GM12878 (cell line): ENCODE results near the gene ZSWIM5. TPM values are rescaled to one million over a fixed set of nuclear protein-coding genes. Genes with fewer than 3 reads are reported as not detected.
A peak's percentile ranks its signal among the peaks of the same experiment; 100 is the strongest.
"Not testable (repeated sequence)": the region's sequence is repeated elsewhere in the genome, so short reads cannot be mapped to it uniquely, and the experiment has no call there.

Experiments
- ATAC-seq: fragments of 200-7000 bp; cut with Tn5 transposase; 3 replicates; pipeline ENCODE4 v1.9.1; 2020; ENCODE audit warnings: mild to moderate bottlenecking, moderate library complexity
- BruUV-seq: library from RNA; stranded (reverse); fragments of 400-500 nt; replicated peaks from 2 replicates; lab custom pipeline; 2021; lab: Mats Ljungman, UMichigan
- CTCF ChIA-PET: fragments of 300-600 bp; sonication (Branson Sonifier 250); formaldehyde crosslinking; extraction: SDS; loops from one replicate; lab custom pipeline; 2021; ENCODE audit warnings: inconsistent platforms; lab: Yijun Ruan, JAX
- POLR2A ChIA-PET: fragments of 350-600 bp; formaldehyde crosslinking; extraction: SDS; loops from one replicate; lab custom pipeline; 2021; ENCODE audit warnings: inconsistent platforms; lab: Charles Lee
- RAD21 ChIA-PET: fragments of 300-600 bp; sonication (Branson Sonifier 250); formaldehyde crosslinking; loops from one replicate; lab custom pipeline; 2023; ENCODE audit warnings: antibody characterized with exemption; ENCODE audit not compliant: unreplicated experiment; lab: Charles Lee
- SMC1A ChIA-PET: fragments of 300-600 bp; sonication (Branson Sonifier 250); formaldehyde crosslinking; loops from one replicate; lab custom pipeline; 2023; ENCODE audit not compliant: unreplicated experiment, uncharacterized antibody; lab: Charles Lee
- DNase-seq: peaks from one replicate; pipeline ENCODE4 v3.0.0-alpha.2; 2011; ENCODE audit warnings: low read depth, low spot score
- FAIRE-seq: peaks from 3 replicates; lab custom pipeline; 2011; peaks lifted over from hg19 to GRCh38; lab: Jason Lieb, UNC
- H2AFZ ChIP-seq: 2 replicates; pipeline ENCODE4 v1.6.0; 2011; ENCODE audit warnings: low read depth, low read length, control low read depth; ENCODE audit not compliant: control insufficient read depth
- H3K27ac ChIP-seq: 2 replicates; pipeline ENCODE4 v1.5.1; 2011; ENCODE audit warnings: control low read depth; ENCODE audit not compliant: control insufficient read depth, insufficient read depth
- H3K27me3 ChIP-seq, 2 experiments: replicated peaks in 1 of 2; 2 replicates each; pipeline versions ENCODE4 v1.6.0 to v1.6.1; 2011; ENCODE audit warnings: low read length in 1 of 2; ENCODE audit not compliant: control insufficient read depth in 2 of 2, insufficient read depth in 2 of 2
- H3K36me3 ChIP-seq, 2 experiments: 2 replicates each; pipeline ENCODE4 v1.5.1; 2011; ENCODE audit warnings: low read length in 1 of 2; ENCODE audit not compliant: control insufficient read depth in 2 of 2, insufficient read depth in 2 of 2
- H3K4me1 ChIP-seq: 2 replicates; pipeline ENCODE4 v1.6.1; 2011; ENCODE audit warnings: mild to moderate bottlenecking, low read length, moderate library complexity, mixed read lengths; ENCODE audit not compliant: control insufficient read depth, insufficient read depth
- H3K4me2 ChIP-seq: 2 replicates; pipeline ENCODE4 v1.6.0; 2011; ENCODE audit warnings: control low read depth; ENCODE audit not compliant: control insufficient read depth, insufficient read depth
- H3K4me3 ChIP-seq: fragments of 200-600 bp; sonication (generic); 2 replicates; pipeline ENCODE4 v1.5.1; 2016
- H3K79me2 ChIP-seq: 2 replicates; pipeline ENCODE4 v1.6.0; 2011; ENCODE audit warnings: low read length; ENCODE audit not compliant: control insufficient read depth, insufficient read depth
- H3K9ac ChIP-seq: 2 replicates; pipeline ENCODE4 v1.8.0; 2011; ENCODE audit warnings: low read length, control low read depth, mixed read lengths; ENCODE audit not compliant: control insufficient read depth, insufficient read depth
- H3K9me3 ChIP-seq: replicated peaks from 3 replicates; pipeline ENCODE4 v1.5.1; 2011; ENCODE audit warnings: mild to moderate bottlenecking, low read length; ENCODE audit not compliant: control insufficient read depth, insufficient read depth
- H4K20me1 ChIP-seq: 2 replicates; pipeline ENCODE4 v1.6.0; 2011; ENCODE audit not compliant: control insufficient read depth, insufficient read depth
- ZNF24 ChIP-seq: fragments of 450-650 bp; IDR thresholded peaks from 2 replicates; pipeline ENCODE4 v1.6.1; 2017; ENCODE audit warnings: antibody characterized with exemption, mild to moderate bottlenecking
- WGBS: methylation state at CpG from one replicate; pipeline ENCODE4 v1.1.6; 2016; ENCODE audit warnings: low lambda C conversion rate; ENCODE audit not compliant: insufficient replicate concordance, insufficient coverage; ENCODE audit errors: missing lambda C conversion rate; 5-methylcytosine and 5-hydroxymethylcytosine counted together
- in situ Hi-C: fragments of 300-500 bp; cut with MboI; formaldehyde crosslinking; loops from 9 replicates; pipeline ENCODE4 v1.14.3; 2018; ENCODE audit warnings: mixed read lengths
- intact Hi-C: fragments of 100-400 bp; cut with micrococcal nuclease; formaldehyde crosslinking; loops from one replicate; pipeline ENCODE4 v1.14.2; 2022; ENCODE audit not compliant: unreplicated experiment
- polyA plus RNA-seq, 11 experiments: library from polyadenylated mRNA; depleted of rRNA in 4 of 11; unstranded in 6 of 11; stranded (reverse) in 5 of 11; fragments of >200 nt; fragmentation: Nextera tagmentation in 4 of 11; fragmentation: Illumina TruSeq in 1 of 11; extraction: Ambion mirVana in 4 of 11; extraction: Trizol in 1 of 11; gene quantifications; 1 replicate in 1 of 11; 2 replicates in 10 of 11; pipeline versions ENCODE4 v1.2.1 to v1.2.3, GENCODE V29; 2011 to 2016; ENCODE audit warnings: inconsistent platforms in 2 of 11, missing spikeins in 2 of 11, low read depth in 1 of 11
- total RNA-seq, 4 experiments: library from RNA; depleted of rRNA in 3 of 4; stranded (reverse); fragments of >200 nt in 3 of 4; fragmentation: Illumina TruSeq in 1 of 4; extraction: Trizol in 1 of 4; gene quantifications; 2 replicates each; pipeline versions ENCODE4 v1.2.1 to v1.2.3, GENCODE V29; 2013 to 2021
- TF ChIP-seq, protein P1 (sequence below): IDR thresholded peaks from 2 replicates; pipeline ENCODE4 v1.6.1; 2011; ENCODE audit warnings: borderline replicate concordance, low read depth, mild to moderate bottlenecking, moderate library complexity, low read length; ENCODE audit not compliant: insufficient read depth, poor library complexity, severe bottlenecking

Gene ZSWIM5
- total and polyA plus RNA-seq, 10 of the 15 experiments (the other 5 are each of a cell fraction or from before 2014, with no cell fraction given) = 0.07 to 0.97 (median 0.34) TPM; not detected in 1

DNA sequence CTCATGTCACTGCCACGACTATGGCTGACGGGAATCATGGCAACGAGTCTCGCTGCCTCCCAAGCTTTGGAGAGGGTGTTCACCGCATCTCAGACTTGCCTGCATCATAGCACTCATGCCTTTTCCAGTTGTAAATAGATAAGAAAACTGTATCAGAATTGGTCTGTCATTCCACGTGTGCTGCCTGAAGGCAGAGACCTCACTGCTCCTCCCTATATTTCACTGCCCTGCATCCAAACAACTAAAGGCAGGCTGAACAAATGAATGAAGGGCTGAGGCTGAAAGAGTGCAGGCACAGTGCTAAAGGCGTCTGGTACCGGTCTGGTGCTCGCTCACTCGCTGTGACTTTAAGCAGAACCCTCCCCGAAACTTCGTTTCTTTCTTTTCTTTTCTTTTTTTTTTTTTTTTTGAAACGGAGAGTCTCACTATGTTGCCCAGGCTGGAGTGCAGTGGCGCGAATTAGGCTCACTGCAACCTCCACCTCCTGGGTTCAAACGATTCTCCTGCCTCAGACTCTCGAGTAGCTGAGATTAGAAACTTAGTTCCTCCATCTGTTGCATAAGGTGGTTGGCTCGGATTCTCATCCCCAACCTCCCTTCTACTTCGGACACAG lies 220.6 kb downstream of the ZSWIM5 start:
- no peak for FAIRE-seq
- BruUV-seq = TSS peak; percentile 87
- CTCF ChIA-PET = interaction anchor here (0.8 to 3.9 kb wide), 8 partner anchors 12 to 507 kb away, joined by 3 to 18 read pairs (median 3); partner anchors contain the start of genes HECTD3 and UROD
- H3K36me3 ChIP-seq = no peaks in the 10 kb centered on the region
- SMC1A ChIA-PET = interaction anchor here (0.6 to 1.6 kb wide), 7 partner anchors 25 to 626 kb away, joined by 3 to 5 read pairs (median 3); partner anchors contain the start of genes PTCH2 and UROD
- H3K4me1 ChIP-seq = peaks cover 9% of the 10 kb centered on the region
- TF ChIP-seq ZNF24 = peak; percentile 60; the same call in 1 of the 2 replicates
- TF ChIP-seq, protein P1, sequence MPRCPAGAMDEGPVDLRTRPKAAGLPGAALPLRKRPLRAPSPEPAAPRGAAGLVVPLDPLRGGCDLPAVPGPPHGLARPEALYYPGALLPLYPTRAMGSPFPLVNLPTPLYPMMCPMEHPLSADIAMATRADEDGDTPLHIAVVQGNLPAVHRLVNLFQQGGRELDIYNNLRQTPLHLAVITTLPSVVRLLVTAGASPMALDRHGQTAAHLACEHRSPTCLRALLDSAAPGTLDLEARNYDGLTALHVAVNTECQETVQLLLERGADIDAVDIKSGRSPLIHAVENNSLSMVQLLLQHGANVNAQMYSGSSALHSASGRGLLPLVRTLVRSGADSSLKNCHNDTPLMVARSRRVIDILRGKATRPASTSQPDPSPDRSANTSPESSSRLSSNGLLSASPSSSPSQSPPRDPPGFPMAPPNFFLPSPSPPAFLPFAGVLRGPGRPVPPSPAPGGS = no peak
- DNase-seq = no peak
- peak overlapping the region; percentile 69 for H3K9ac ChIP-seq
- POLR2A ChIA-PET = interaction anchor here (0.5 to 1.6 kb wide), 5 partner anchors 26 to 355 kb away, joined by 3 to 20 read pairs (median 4); partner anchors contain the start of genes HECTD3, MUTYH, TOE1 and UROD
- H2AFZ ChIP-seq = peak overlapping the region; percentile 100
- no peaks in the 10 kb centered on the region for H3K9me3 ChIP-seq
- WGBS = 6% methylated on average over 18 of the region's 19 CpGs
- no peaks in the 10 kb centered on the region for H3K27me3 ChIP-seq
- H3K4me3 ChIP-seq = peak overlapping the region; percentile 86
- H3K79me2 ChIP-seq = peaks cover 15% of the 10 kb centered on the region
- no peaks in the 10 kb centered on the region for H4K20me1 ChIP-seq
- intact Hi-C loops = loop anchor here (1.0 to 10.0 kb wide), 2 partner anchors 61 to 151 kb away; no protein-coding TSS in a partner anchor
- peak overlapping the region; percentile 56 for H3K27ac ChIP-seq
- ATAC-seq = peak; percentile 20
- RAD21 ChIA-PET = interaction anchor here (0.6 to 2.0 kb wide), 6 partner anchors 26 to 1262 kb away, joined by 3 to 14 read pairs (median 5); partner anchors contain the start of genes HECTD3, PLK3, RAD54L and UROD
- in situ Hi-C loops = no loop called here
- H3K4me2 ChIP-seq = peak overlapping the region; percentile 99

DNA sequence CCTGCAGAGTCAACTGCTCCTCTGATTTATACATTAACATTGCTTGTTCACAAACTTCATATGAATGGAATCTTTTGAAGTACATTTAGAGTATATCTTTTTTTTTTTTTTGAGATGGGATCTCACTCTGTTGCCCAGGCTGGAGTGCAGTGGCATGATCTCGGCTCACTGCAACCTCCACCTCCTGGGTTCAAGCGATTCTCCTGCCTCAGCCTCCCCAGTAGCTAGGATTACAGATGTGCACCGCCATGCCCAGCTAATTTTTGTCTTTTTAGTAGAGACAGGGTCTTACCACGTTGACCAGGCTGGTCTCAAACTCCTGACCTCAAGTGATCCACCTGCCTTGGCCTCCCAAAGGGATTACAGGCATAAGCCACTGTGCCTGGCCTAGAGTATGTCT lies 229.0 kb downstream of the ZSWIM5 start:
- POLR2A ChIA-PET, H3K4me3 ChIP-seq: not testable (repeated sequence)

More for the DNA sequence above, 229.0 kb downstream of the ZSWIM5 start:
- in situ Hi-C loops, H3K36me3 ChIP-seq, H3K4me1 ChIP-seq, BruUV-seq, CTCF ChIA-PET, FAIRE-seq, H3K27ac ChIP-seq, SMC1A ChIA-PET, H3K79me2 ChIP-seq, H3K9ac ChIP-seq, H2AFZ ChIP-seq, DNase-seq, H3K4me2 ChIP-seq, RAD21 ChIA-PET, intact Hi-C loops, H3K9me3 ChIP-seq, H4K20me1 ChIP-seq, H3K27me3 ChIP-seq, ATAC-seq: not testable (repeated sequence)
- 92% methylated on average over 4 of the region's 4 CpGs for WGBS
